HG02642 (cell line): Measurements from ENCODE around the gene XYLT1.

Source experiments
- ATAC-seq: cut with Tn5 transposase; IDR thresholded peaks from one replicate; pipeline ENCODE4 v1.9.1; 2021; ENCODE audit warnings: mild to moderate bottlenecking; ENCODE audit not compliant: unreplicated experiment, poor library complexity

Gene XYLT1

DNA sequence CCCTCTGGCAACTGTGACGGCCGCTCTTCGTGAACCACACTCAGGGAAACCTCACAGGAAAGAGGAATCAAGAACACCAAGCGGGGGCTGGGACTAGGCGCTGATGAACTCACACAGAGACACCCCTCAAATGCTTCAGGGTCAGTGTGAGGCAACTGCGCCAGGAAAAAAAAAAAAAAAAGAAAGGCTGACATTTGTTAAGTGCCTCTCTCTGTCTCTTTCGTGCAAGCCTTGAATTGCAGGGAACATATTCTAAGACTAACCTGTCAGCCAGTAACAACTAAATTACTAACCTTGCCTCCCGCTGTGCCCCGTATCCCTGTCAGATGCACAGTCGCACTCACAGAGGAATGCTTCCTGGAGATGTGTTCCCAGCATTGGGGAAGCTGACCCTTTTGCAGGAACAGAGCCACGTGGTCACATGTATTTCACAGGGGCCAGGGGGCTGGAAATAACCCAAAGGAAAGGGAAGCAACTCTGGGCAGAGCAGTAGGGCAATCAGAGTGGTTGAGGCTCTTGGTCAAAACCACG is 247.8 kb downstream of the XYLT1 start:
- no peak for ATAC-seq

- no peak for ATAC-seq
Measured at GRCh38 chr16:17219991-17220390, 250.8 kb downstream of the XYLT1 start.

GRCh38 chr16:17215936-17216335 is 254.8 kb downstream of the XYLT1 start:
- no peak for ATAC-seq

- ATAC-seq, result no peak
Measured at GRCh38 chr16:17215306-17215705, 255.5 kb downstream of the XYLT1 start.

GRCh38 chr16:17213974-17214373 is 256.8 kb downstream of the XYLT1 start:
- ATAC-seq, result no peak

- ATAC-seq, result no peak
Measured at GRCh38 chr16:17213025-17213424, 257.7 kb downstream of the XYLT1 start.

DNA sequence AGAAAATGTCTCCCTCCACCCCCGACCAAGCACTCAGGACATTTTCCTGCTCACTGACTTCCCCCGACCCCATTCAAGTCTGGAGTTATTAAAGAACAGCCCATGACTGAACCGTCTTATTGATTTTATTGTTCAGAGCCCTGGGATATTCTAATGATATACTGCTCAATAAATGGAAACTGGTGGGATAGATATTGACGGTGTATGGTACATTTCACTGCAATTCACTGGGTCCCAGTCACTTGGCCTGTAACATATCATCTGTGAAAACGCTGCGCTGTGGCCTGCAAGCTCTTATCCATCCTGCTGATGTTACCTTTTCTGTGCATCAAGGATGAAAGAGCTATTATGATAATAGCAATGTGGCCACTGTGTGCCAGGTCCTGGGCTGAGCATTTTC is 258.2 kb downstream of the XYLT1 start:
- ATAC-seq, result no peak

- ATAC-seq, result no peak
Measured at GRCh38 chr16:17211797-17212196, 259.0 kb downstream of the XYLT1 start.

- no peak for ATAC-seq
Measured at GRCh38 chr16:17206712-17207111, 264.0 kb downstream of the XYLT1 start.

GRCh38 chr16:17205279-17206211 is 265.2 kb downstream of the XYLT1 start:
- no peak for ATAC-seq

- ATAC-seq, result no peak
Measured at GRCh38 chr16:17204644-17205043, 266.1 kb downstream of the XYLT1 start.

DNA sequence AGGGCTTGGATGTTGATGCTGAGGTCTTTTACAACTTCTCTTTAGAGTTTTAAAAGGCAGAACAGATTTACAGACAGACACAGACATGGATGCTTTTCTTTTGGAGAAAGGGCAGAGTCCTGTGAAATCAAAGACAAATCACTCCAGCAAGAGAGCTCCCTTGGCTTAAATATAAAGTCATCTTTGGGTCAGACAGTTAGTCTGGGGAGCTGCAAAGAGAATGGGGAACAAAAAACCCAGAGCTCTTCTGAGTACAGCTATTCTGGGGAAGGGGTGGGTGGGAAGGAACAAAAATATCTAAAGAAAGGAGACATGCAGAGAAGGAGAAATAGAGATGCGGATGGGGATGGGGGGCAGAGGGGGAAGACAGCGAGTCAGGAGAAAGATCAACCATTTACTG is 266.6 kb downstream of the XYLT1 start:
- ATAC-seq, result no peak

- no peak for ATAC-seq
Measured at GRCh38 chr16:17203424-17203823, 267.3 kb downstream of the XYLT1 start.

DNA sequence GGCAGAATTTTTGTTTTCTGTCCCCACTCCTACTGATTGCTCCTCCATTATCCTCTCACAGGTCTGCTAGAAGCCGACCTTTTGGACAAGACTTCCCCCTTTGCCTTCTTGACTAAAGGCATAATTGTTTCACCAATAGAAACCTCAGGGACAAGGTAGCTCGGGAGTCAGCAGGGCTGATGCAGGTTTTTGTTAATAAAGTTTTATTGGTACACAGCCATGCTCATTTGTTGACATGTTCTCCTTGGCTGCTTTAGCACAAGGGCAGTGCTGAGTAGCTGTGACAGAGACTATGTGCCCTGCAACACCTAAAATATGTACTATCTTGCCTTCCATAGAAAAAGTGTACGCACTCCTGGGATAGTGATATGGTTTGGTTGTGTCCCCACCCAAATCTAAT is 271.6 kb downstream of the XYLT1 start:
- no peak for ATAC-seq

DNA sequence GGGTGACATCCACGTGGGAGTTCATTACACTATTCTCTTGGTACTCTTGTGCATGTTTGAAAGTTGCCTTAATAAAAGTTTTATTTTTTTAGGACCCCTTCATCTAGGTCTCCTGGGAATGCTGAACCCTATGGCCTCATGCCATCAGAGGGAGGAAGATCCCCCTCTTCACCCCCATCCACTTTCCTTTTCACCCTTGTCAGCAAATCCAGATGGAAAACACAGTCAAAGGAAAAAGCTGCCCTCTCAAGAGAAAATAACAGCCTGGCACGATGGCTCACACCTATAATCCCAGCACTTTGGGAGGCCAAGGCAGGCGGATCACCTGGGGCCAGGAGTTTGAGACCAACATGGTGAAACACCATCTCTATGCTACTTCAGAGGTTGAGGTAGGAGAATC is 274.2 kb downstream of the XYLT1 start:
- no peak for ATAC-seq

DNA sequence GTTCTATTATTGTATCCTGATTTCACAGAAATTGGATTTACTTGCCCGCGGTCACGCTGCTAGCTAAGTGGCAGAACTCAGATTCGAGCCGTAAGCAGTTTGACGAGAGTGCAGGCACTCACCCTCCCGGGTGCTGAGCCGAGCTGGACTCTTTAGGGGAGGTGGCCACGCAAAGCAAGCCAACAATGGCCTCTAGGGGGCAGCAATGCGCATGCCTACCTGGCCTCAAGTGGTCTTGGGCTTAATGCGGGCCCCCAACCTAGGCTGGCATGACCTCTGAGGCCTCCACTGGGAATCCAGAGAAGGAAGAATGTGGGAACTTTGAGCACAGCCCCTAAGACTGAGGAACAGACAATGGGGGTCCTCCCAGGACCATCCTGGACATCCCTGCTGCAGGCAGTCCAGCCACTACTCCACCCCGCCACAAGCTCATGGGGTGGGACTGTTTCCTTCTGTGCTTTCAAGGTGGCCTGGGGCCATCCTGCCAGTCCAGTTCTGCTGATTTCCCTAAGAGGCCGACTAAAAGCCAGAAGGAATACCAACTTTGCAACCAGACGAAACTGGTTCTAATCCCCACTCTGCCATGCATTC is 276.5 kb downstream of the XYLT1 start:
- ATAC-seq, result no peak

DNA sequence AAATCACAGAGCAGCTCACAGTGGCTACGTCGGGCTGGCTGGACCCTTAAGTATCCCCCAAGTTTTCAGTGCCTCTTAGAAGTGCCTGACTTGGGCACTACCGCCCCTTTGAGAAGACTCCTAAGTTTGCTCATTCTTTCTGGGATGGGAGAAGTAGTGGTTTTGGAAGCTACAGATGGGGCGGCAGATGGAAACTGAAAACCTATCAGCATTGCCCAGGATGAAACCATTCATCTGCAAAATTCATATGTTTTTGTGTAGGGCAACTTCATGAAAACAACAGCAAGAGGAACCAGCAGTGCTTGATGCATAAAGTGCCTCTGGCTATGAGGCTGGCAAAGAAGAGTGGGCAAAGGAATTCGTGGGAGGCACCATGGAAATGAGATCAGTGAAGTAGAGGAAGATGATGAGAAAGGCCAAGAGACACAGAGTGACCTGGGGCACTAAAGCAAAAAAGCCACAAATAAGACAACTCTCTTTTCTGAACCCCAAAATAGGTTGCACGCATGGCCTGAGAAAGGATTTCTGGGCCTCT is 277.1 kb downstream of the XYLT1 start:
- ATAC-seq, result no peak

DNA sequence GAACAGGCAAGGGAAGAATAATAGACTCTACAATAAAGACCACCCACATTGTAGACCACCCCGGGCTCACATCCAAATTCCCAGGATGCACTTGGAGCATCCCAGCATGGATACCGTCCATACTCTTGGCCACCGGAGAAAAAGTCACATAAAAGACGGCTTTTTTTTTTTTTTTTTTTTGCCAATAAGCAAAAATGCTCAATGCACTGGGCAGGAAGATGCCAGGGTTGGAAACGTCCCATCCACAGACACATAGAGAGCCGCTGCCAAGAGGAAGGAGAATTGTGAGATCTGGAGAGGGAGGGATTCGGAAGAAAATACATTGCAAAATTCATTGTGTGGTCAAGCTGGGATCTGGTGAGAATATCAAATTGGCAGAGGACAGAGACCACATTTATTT is 286.7 kb downstream of the XYLT1 start:
- ATAC-seq, result no peak

- no peak for ATAC-seq
Measured at GRCh38 chr16:17177959-17178905, 292.5 kb downstream of the XYLT1 start.

DNA sequence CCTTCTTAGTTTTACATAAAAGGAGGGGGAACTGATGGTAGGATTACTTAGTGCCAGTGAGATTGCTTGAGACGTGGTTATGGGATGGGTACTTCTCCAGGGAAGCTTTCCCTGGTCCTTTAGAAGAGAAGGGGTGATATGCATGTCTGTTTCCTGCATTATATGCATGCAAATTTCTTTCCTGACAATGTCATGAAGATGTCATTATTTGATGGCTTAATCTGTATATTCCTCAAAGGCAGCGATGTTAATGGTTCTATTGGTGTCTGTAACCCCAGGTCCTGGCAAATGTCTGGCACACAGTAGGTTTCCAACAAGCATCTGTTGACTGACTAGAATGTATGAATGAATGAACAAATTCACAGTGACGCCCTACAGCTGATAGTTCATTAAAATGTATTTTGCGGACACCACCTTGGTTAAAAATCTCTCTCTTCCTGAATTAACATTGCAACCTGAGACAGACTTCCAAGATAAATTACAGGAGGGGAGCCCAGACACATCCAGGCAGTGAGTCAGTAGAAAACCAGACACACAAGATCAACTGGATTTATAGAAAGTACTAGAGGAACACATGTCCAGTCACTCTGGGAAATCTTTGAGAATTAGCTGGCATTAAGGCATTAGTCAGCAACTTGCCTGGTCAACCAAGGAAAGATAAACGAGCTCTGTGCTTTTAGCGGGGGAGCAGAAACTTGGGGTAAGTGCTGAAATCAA is 293.4 kb downstream of the XYLT1 start:
- no peak for ATAC-seq
